Left lung (tissue), 10 donors: Measurements from ENCODE around the gene KRTAP5-8. TPM values are rescaled to one million over a fixed set of nuclear protein-coding genes. Genes with fewer than 3 reads are reported as not detected.

Experiments used
- ATAC-seq: fragments of 200-7000 bp; cut with Tn5 transposase; one replicate; pipeline ENCODE4 v1.9.1; 2020; ENCODE audit warnings: moderate library complexity
- DNase-seq, 4 donors: peaks; one replicate each; pipeline ENCODE4 v3.0.0-alpha.2; 2013 to 2020
- H3K27ac ChIP-seq, 2 donors: fragments of 200-600 bp; sonication (generic) in 1 of 2; one replicate each; pipeline versions ENCODE4 v1.5.0 to v1.8.0; 2020 to 2021
- H3K27me3 ChIP-seq, 2 donors: fragments of 200-600 bp; sonication (generic) in 1 of 2; one replicate each; pipeline versions ENCODE4 v1.5.0 to v1.8.0; 2020 to 2021
- H3K36me3 ChIP-seq, 2 donors: fragments of 200-600 bp; sonication (generic) in 1 of 2; one replicate each; pipeline versions ENCODE4 v1.5.0 to v1.8.0; 2020 to 2021
- H3K4me1 ChIP-seq, 2 donors: fragments of 200-600 bp; one replicate each; pipeline ENCODE4 v1.8.0; 2021
- H3K4me3 ChIP-seq, 2 donors: fragments of 200-600 bp; sonication (generic) in 1 of 2; one replicate each; pipeline versions ENCODE4 v1.5.0 to v1.8.0; 2020 to 2021; ENCODE audit warnings: mild to moderate bottlenecking in 1 of 2
- H3K9me3 ChIP-seq, 2 donors: fragments of 200-600 bp; sonication (generic) in 1 of 2; one replicate each; pipeline versions ENCODE4 v1.5.0 to v1.8.0; 2020 to 2021
- CTCF ChIP-seq, 2 donors: fragments of 200-600 bp; sonication (generic) in 1 of 2; IDR thresholded peaks; one replicate each; pipeline versions ENCODE4 v1.5.0 to v1.8.0; 2021; ENCODE audit warnings: antibody characterized with exemption in 2 of 2
- intact Hi-C, 2 donors: fragments of 100-400 bp; cut with DNase I; formaldehyde crosslinking; loops; one replicate each; pipeline versions ENCODE4 v1.11.2 to v1.14.2; 2022
- polyA plus RNA-seq, 6 donors: library from polyadenylated mRNA; unstranded; fragments of 120-200 nt; gene quantifications; one replicate each; pipeline ENCODE4 v1.2.1, GENCODE V29; 2013; ENCODE audit not compliant: insufficient read length in 6 of 6
- total RNA-seq, 2 donors: library from RNA; stranded (reverse); fragmentation: NEBNext Ultra II Directional; extraction: Animal tissue kit (Norgen Biotek cat#: 25700); gene quantifications; one replicate each; pipeline ENCODE4 v1.2.1, GENCODE V29; 2021
- donor health status: DM: no; HTN: yes; CAD: no.
- donor health status: DM: no; HTN: no; CAD: no.

Gene KRTAP5-8
- total and polyA plus RNA-seq, 8 donors, result 0.21 to 0.49 (median 0.31) TPM; not detected in 5

GRCh38 chr11:71548716-71549151 lies 10.9 kb downstream of the KRTAP5-8 start:
- DNase-seq, result no peak
- no peaks in the 10 kb centered on the region for H3K9me3 ChIP-seq
- no peaks in the 10 kb centered on the region for H3K4me1 ChIP-seq
- no peaks in the 10 kb centered on the region for H3K27me3 ChIP-seq
- no peak for TF ChIP-seq CTCF (IDR thresholded peaks at IDR 0.05)
- no peak for ATAC-seq
- intact Hi-C loops, result no loop called here
- H3K4me3 ChIP-seq, result no peak overlapping the region
- no peak overlapping the region for H3K27ac ChIP-seq
- H3K36me3 ChIP-seq, result no peaks in the 10 kb centered on the region

- no peak for TF ChIP-seq CTCF (IDR thresholded peaks at IDR 0.05)
- H3K4me3 ChIP-seq, result no peak overlapping the region
- H3K9me3 ChIP-seq, result no peaks in the 10 kb centered on the region
- intact Hi-C loops, result no loop called here
- H3K27ac ChIP-seq, result no peak overlapping the region
- no peak for ATAC-seq
- H3K4me1 ChIP-seq, result no peaks in the 10 kb centered on the region
- H3K36me3 ChIP-seq, result no peaks in the 10 kb centered on the region
- no peaks in the 10 kb centered on the region for H3K27me3 ChIP-seq
- no peak for DNase-seq
Measured at GRCh38 chr11:71551711-71552110, 13.9 kb downstream of the KRTAP5-8 start.

- H3K4me1 ChIP-seq, result no peaks in the 10 kb centered on the region
- H3K36me3 ChIP-seq, result no peaks in the 10 kb centered on the region
- ATAC-seq (no peak), DNase-seq (no peak)
- TF ChIP-seq CTCF (IDR thresholded peaks at IDR 0.05), result no peak
- H3K4me3 ChIP-seq, result no peak overlapping the region
- no peaks in the 10 kb centered on the region for H3K9me3 ChIP-seq
- H3K27me3 ChIP-seq, result no peaks in the 10 kb centered on the region
- no peak overlapping the region for H3K27ac ChIP-seq
- intact Hi-C loops, result no loop called here
Measured at GRCh38 chr11:71554996-71555395, 17.2 kb downstream of the KRTAP5-8 start.

GRCh38 chr11:71555508-71555907 lies 17.7 kb downstream of the KRTAP5-8 start:
- H3K27ac ChIP-seq, result no peak overlapping the region
- H3K4me1 ChIP-seq, result no peaks in the 10 kb centered on the region
- no peaks in the 10 kb centered on the region for H3K36me3 ChIP-seq
- intact Hi-C loops, result no loop called here
- H3K9me3 ChIP-seq, result no peaks in the 10 kb centered on the region
- H3K4me3 ChIP-seq, result no peak overlapping the region
- ATAC-seq (no peak), DNase-seq (no peak)
- TF ChIP-seq CTCF (IDR thresholded peaks at IDR 0.05), result no peak
- no peaks in the 10 kb centered on the region for H3K27me3 ChIP-seq

- intact Hi-C loops, result no loop called here
- ATAC-seq, result no peak
Measured at GRCh38 chr11:71556018-71556417, 18.2 kb downstream of the KRTAP5-8 start.

More at GRCh38 chr11:71556018-71556417, 18.2 kb downstream of the KRTAP5-8 start:
- no peak overlapping the region for H3K4me3 ChIP-seq
- H3K9me3 ChIP-seq, result no peaks in the 10 kb centered on the region
- H3K27ac ChIP-seq, result no peak overlapping the region
- DNase-seq, result no peak
- H3K4me1 ChIP-seq, result no peaks in the 10 kb centered on the region
- no peak for TF ChIP-seq CTCF (IDR thresholded peaks at IDR 0.05)
- H3K36me3 ChIP-seq, result no peaks in the 10 kb centered on the region
- H3K27me3 ChIP-seq, result no peaks in the 10 kb centered on the region
